K562 (cell line): Measurements from ENCODE around the gene BFSP1. TPM values are rescaled to one million over a fixed set of nuclear protein-coding genes. Genes with fewer than 3 reads are reported as not detected.

ENCODE experiments used
- ATAC-seq: fragments of 200-7000 bp; cut with Tn5 transposase; 3 replicates; pipeline ENCODE4 v1.9.1; 2020; ENCODE audit warnings: moderate library complexity
- BruUV-seq: library from RNA; stranded (reverse); fragments of 400-500 nt; replicated peaks from 2 replicates; lab custom pipeline; 2021; lab: Mats Ljungman, UMichigan
- CTCF ChIA-PET: fragments of 300-600 bp; formaldehyde crosslinking; extraction: SDS; loops from one replicate; lab custom pipeline; 2021; ENCODE audit warnings: low intra/inter-chr PET ratio; lab: Yijun Ruan, JAX
- POLR2A ChIA-PET: fragments of 300-600, 350-650 bp; sonication (Branson Sonifier 250); formaldehyde crosslinking; extraction: SDS; loops from one replicate; lab custom pipeline; 2021; ENCODE audit warnings: antibody characterized with exemption, inconsistent platforms; lab: Yijun Ruan, JAX
- DNase-seq, 4 experiments: peaks; one replicate each; pipeline versions ENCODE4 v3.0.0 to v3.0.0-alpha.2; 2011 to 2018; ENCODE audit warnings: low spot score in 3 of 4, mixed read lengths in 3 of 4; ENCODE audit errors: extremely low read depth in 1 of 4
- FAIRE-seq: peaks from 2 replicates; lab custom pipeline; 2011; peaks lifted over from hg19 to GRCh38; lab: Jason Lieb, UNC
- H2AFZ ChIP-seq: 2 replicates; pipeline ENCODE4 v1.6.0; 2011; ENCODE audit warnings: low read depth, low read length, control low read depth, inconsistent platforms
- H3K27ac ChIP-seq: fragments of 200-600 bp; 3 replicates; pipeline ENCODE4 v1.8.0; 2011; ENCODE audit warnings: low read depth, mild to moderate bottlenecking, control low read depth, inconsistent platforms, low read length, moderate library complexity, mixed read lengths; ENCODE audit errors: extremely low read depth
- H3K27me3 ChIP-seq, 2 experiments: fragments of 300-600 bp in 1 of 2; 2 replicates in 1 of 2; 3 replicates in 1 of 2; pipeline versions ENCODE4 v1.6.0 to v1.8.0; 2011; ENCODE audit warnings: inconsistent platforms in 2 of 2, low read length in 2 of 2, mild to moderate bottlenecking in 1 of 2, mixed read lengths in 1 of 2, moderate library complexity in 1 of 2; ENCODE audit not compliant: control insufficient read depth in 2 of 2, insufficient read depth in 2 of 2
- H3K36me3 ChIP-seq: fragments of 300-600 bp; 3 replicates; pipeline ENCODE4 v1.8.0; 2011; ENCODE audit warnings: mild to moderate bottlenecking, low read length, inconsistent platforms; ENCODE audit not compliant: control insufficient read depth, insufficient read depth
- H3K4me1 ChIP-seq, 2 experiments: fragments of 200-600 bp in 1 of 2; replicated peaks in 1 of 2; 2 replicates in 1 of 2; 3 replicates in 1 of 2; pipeline versions ENCODE4 v1.5.1 to v1.8.0; 2011; ENCODE audit warnings: inconsistent platforms in 2 of 2, low read length in 2 of 2, mild to moderate bottlenecking in 1 of 2, mixed read lengths in 1 of 2, moderate library complexity in 1 of 2; ENCODE audit not compliant: control insufficient read depth in 2 of 2, insufficient read depth in 2 of 2
- H3K4me2 ChIP-seq: 2 replicates; pipeline ENCODE4 v1.6.1; 2011; ENCODE audit warnings: low read length, control low read depth, inconsistent platforms, mixed read lengths; ENCODE audit not compliant: insufficient read depth
- H3K4me3 ChIP-seq: fragments of 200-600 bp; sonication (generic), shearing (Covaris generic); 2 replicates; pipeline ENCODE4 v1.5.1; 2016; ENCODE audit warnings: control low read depth, inconsistent platforms
- H3K79me2 ChIP-seq: fragments of 200-600 bp; 3 replicates; pipeline ENCODE4 v1.8.0; 2011; ENCODE audit warnings: low read length, inconsistent platforms; ENCODE audit not compliant: control insufficient read depth, insufficient read depth
- H3K9ac ChIP-seq, 2 experiments: 2 replicates each; pipeline versions ENCODE4 v1.6.0 to v1.6.1; 2011; ENCODE audit warnings: low read depth in 2 of 2, low read length in 2 of 2, control low read depth in 1 of 2, inconsistent platforms in 1 of 2, mild to moderate bottlenecking in 1 of 2, mixed read lengths in 1 of 2; ENCODE audit not compliant: insufficient read depth in 1 of 2
- H3K9me1 ChIP-seq: one replicate; pipeline ENCODE4 v1.6.0; 2011; ENCODE audit warnings: inconsistent platforms, mild to moderate bottlenecking, low read length, moderate library complexity; ENCODE audit not compliant: control insufficient read depth, insufficient read depth
- H3K9me3 ChIP-seq: replicated peaks from 2 replicates; pipeline ENCODE4 v1.5.1; 2011; ENCODE audit warnings: low read depth, low read length, inconsistent platforms; ENCODE audit not compliant: control insufficient read depth, insufficient read depth
- H4K20me1 ChIP-seq: replicated peaks from 2 replicates; pipeline ENCODE4 v1.6.1; 2011; ENCODE audit warnings: low read length, inconsistent platforms, mixed read lengths; ENCODE audit not compliant: control insufficient read depth, insufficient read depth
- MLLT1 ChIP-seq, 2 experiments: fragments of 450-650 bp; IDR thresholded peaks; 2 replicates each; pipeline ENCODE4 v1.6.1; 2016
- POLR2A ChIP-seq: fragments of 450-650 bp; conservative IDR thresholded peaks from 2 replicates; pipeline ENCODE4 v1.6.1; 2016
- RB1 ChIP-seq: fragments of 450-650 bp; IDR thresholded peaks from 2 replicates; pipeline ENCODE4 v1.6.1; 2017; ENCODE audit warnings: low read depth, mild to moderate bottlenecking
- RBBP5 ChIP-seq: fragments of 200-600 bp; sonication (generic); IDR thresholded peaks from 2 replicates; pipeline ENCODE4 v1.6.1; 2012; ENCODE audit warnings: borderline replicate concordance, mild to moderate bottlenecking, low read length, control low read depth, inconsistent platforms; ENCODE audit not compliant: insufficient read depth, poor library complexity, severe bottlenecking
- U2AF2 ChIP-seq: fragments of 200-400 bp; formaldehyde crosslinking; optimal IDR thresholded peaks from 2 replicates; pipeline ENCODE3; 2017; ENCODE audit warnings: low read depth, mild to moderate bottlenecking, low read length
- XRCC4 ChIP-seq: IDR thresholded peaks from one replicate; pipeline ENCODE4 v1.6.1; 2011; ENCODE audit not compliant: insufficient read depth, insufficient read length; ENCODE audit errors: extremely low read depth
- ZBTB11 ChIP-seq, 3 experiments: fragments of 200-800 bp in 1 of 3; fragments of 250-450 bp in 1 of 3; fragments of 450-650 bp in 1 of 3; sonication (Bioruptor Pico) in 1 of 3; sonication (Bioruptor generic) in 1 of 3; formaldehyde crosslinking in 1 of 3; IDR thresholded peaks; 2 replicates each; pipeline versions ENCODE4 v1.6.1 to v1.8.0; 2016 to 2022; ENCODE audit warnings: mild to moderate bottlenecking in 2 of 3, missing genetic modification characterization in 2 of 3, missing compliant biosample characterization in 1 of 3, moderate library complexity in 1 of 3
- ZNF57 ChIP-seq: fragments of 450-650 bp; formaldehyde crosslinking; IDR thresholded peaks from 2 replicates; pipeline ENCODE4 v1.4.0; 2020; ENCODE audit warnings: mild to moderate bottlenecking, moderate library complexity
- WGBS: fragments of 100-300 bp; shearing (Covaris generic); methylation state at CpG from one replicate; pipeline ENCODE4 v1.1.6; 2016; ENCODE audit warnings: low coverage, mixed read lengths; ENCODE audit not compliant: insufficient coverage; ENCODE audit errors: missing lambda C conversion rate; 5-methylcytosine and 5-hydroxymethylcytosine counted together
- in situ Hi-C: fragments of 300-500 bp; cut with MboI; formaldehyde crosslinking; loops from 4 replicates; pipeline ENCODE4 v1.15.0; 2018; ENCODE audit warnings: inconsistent platforms, mixed read lengths
- intact Hi-C: fragments of 100-400 bp; cut with micrococcal nuclease; formaldehyde crosslinking; loops from 2 replicates; pipeline ENCODE4 v1.14.2; 2022
- polyA plus RNA-seq, 8 experiments: library from polyadenylated mRNA; depleted of rRNA in 4 of 8; stranded (reverse) in 5 of 8; unstranded in 3 of 8; fragments of >200 nt; fragmentation: Nextera tagmentation in 2 of 8; fragmentation: Illumina TruSeq in 1 of 8; extraction: Ambion mirVana in 2 of 8; extraction: Trizol in 1 of 8; gene quantifications; 2 replicates each; pipeline versions ENCODE4 v1.2.1 to v1.2.3, GENCODE V29; 2011 to 2014; ENCODE audit warnings: inconsistent platforms in 1 of 8, missing spikeins in 1 of 8
- total RNA-seq, 7 experiments: library from RNA; depleted of rRNA in 6 of 7; stranded (reverse); fragments of >200 nt in 6 of 7; fragmentation: Illumina TruSeq in 2 of 7; extraction: Trizol in 2 of 7; gene quantifications; 2 replicates each; pipeline versions ENCODE4 v1.2.1 to v1.2.3, GENCODE V29; 2011 to 2021; ENCODE audit warnings: low replicate concordance in 1 of 7
- TF ChIP-seq, protein P1 (sequence below): IDR thresholded peaks from 3 replicates; pipeline ENCODE4 v1.6.1; 2011; ENCODE audit warnings: borderline replicate concordance, mild to moderate bottlenecking; ENCODE audit not compliant: insufficient read length, insufficient read depth
- TF ChIP-seq, protein P2 (sequence below): fragments of 450-650 bp; IDR thresholded peaks from 2 replicates; pipeline ENCODE4 v1.6.1; 2017; ENCODE audit warnings: mild to moderate bottlenecking, moderate library complexity

The BFSP1 gene
- total and polyA plus RNA-seq, 9 of the 15 experiments (the other 6 are each of a cell fraction or from before 2014, with no cell fraction given) = 0.09 to 0.86 (median 0.40) TPM

DNA sequence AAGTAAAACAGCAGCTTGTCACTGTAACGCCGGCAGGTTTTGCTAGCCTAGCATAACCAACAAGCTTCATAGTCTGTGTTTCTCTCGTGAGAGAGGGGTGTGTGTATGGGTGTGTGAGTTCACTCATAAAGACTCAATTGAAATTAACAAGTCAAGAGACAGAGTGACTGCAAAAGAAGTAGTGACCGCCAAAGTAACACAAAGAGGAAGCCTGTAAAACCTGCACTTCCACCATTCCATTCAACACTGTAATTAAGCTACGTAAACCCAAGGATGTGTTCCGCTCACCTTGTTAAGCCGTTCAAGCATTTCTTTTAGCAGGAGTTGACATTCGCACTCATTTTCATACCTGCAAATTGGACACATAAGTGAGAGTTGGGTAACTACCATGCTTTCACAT is 6.6 kb downstream of the BFSP1 start (continued):
- TF ChIP-seq, protein P1, sequence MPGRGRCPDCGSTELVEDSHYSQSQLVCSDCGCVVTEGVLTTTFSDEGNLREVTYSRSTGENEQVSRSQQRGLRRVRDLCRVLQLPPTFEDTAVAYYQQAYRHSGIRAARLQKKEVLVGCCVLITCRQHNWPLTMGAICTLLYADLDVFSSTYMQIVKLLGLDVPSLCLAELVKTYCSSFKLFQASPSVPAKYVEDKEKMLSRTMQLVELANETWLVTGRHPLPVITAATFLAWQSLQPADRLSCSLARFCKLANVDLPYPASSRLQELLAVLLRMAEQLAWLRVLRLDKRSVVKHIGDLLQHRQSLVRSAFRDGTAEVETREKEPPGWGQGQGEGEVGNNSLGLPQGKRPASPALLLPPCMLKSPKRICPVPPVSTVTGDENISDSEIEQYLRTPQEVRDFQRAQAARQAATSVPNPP = no peak
- TF ChIP-seq RBBP5 (no peak), U2AF2 (no peak)
- TF ChIP-seq, all 486 proteins: peak for 0

DNA sequence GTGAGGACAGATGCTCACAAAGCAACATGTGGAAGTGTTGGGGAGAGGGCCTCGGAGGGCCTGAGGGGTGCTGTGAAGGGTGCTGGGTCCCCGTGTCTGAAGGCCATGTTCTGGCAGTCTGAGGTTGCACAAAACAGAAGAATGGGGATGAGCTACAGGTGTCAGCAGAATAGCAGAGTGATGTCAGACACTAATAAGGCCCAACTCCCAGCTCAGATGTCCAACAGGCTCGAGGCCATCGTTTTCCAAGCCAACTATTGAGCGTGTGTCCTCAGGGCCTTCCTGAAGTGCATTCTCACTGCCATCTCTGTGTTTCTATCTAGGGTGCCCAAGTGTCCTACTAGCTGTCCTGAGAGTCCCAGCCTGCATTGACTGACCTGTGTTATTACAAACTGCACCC is 7.9 kb downstream of the BFSP1 start:
- intact Hi-C loops = no loop called here
- H3K79me2 ChIP-seq = no peaks in the 10 kb centered on the region
- 0% methylated on average over 4 of the region's 5 CpGs for WGBS
- ChIA-PET POLR2A (no interaction called here), CTCF (no interaction called here)
- BruUV-seq = no TSS peak
- no peaks in the 10 kb centered on the region for H3K4me1 ChIP-seq
- no peak overlapping the region for H3K9ac ChIP-seq
- FAIRE-seq (no peak), DNase-seq (no peak), ATAC-seq (no peak)
- no peak for TF ChIP-seq POLR2A
- TF ChIP-seq XRCC4 = no peak
- no peak for TF ChIP-seq RB1
- TF ChIP-seq ZBTB11 (CRISPR knock-in tag; IDR thresholded peaks at IDR 0.05) = no peak
- no peak for TF ChIP-seq MLLT1 (IDR thresholded peaks at IDR 0.05)
- no peak for TF ChIP-seq ZNF57
- TF ChIP-seq, protein P2, sequence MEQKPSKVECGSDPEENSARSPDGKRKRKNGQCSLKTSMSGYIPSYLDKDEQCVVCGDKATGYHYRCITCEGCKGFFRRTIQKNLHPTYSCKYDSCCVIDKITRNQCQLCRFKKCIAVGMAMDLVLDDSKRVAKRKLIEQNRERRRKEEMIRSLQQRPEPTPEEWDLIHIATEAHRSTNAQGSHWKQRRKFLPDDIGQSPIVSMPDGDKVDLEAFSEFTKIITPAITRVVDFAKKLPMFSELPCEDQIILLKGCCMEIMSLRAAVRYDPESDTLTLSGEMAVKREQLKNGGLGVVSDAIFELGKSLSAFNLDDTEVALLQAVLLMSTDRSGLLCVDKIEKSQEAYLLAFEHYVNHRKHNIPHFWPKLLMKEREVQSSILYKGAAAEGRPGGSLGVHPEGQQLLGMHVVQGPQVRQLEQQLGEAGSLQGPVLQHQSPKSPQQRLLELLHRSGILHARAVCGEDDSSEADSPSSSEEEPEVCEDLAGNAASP = no peak
- no peaks in the 10 kb centered on the region for H4K20me1 ChIP-seq
- H3K27ac ChIP-seq = no peak overlapping the region
- H3K9me3 ChIP-seq = no peaks in the 10 kb centered on the region
- H3K36me3 ChIP-seq = no peaks in the 10 kb centered on the region
- no peaks in the 10 kb centered on the region for H3K9me1 ChIP-seq
- in situ Hi-C loops = loop anchor here (25.0 kb wide), 1 partner anchor 764 kb away; the partner anchor contains the start of gene ZNF133
- H3K4me3 ChIP-seq = no peak overlapping the region
- H3K4me2 ChIP-seq = no peak overlapping the region
- no peak overlapping the region for H2AFZ ChIP-seq
- peaks cover 0 to 19% of the 10 kb centered on the region in 2 experiments; a peak in 2 of 5 replicates for H3K27me3 ChIP-seq
